GM18502 (cell line): ENCODE data around the gene TEDC2.
"Not testable (repeated sequence)": the region's sequence is repeated elsewhere in the genome, so short reads cannot be mapped to it uniquely, and the experiment has no call there.

Source experiments
- ATAC-seq: cut with Tn5 transposase; IDR thresholded peaks from one replicate; pipeline ENCODE4 v1.9.1; 2021; ENCODE audit warnings: mild to moderate bottlenecking; ENCODE audit not compliant: unreplicated experiment, poor library complexity

Gene TEDC2

GRCh38 chr16:2474877-2475412 lies 15.0 kb downstream of the TEDC2 start, which contains the start of gene TBC1D24:
Gene TBC1D24, plus strand, starts transcription at chr16:2475127. Its CDS starts 21,022 bp downstream, at chr16:2496149.
- ATAC-seq, result peak; percentile 55

DNA sequence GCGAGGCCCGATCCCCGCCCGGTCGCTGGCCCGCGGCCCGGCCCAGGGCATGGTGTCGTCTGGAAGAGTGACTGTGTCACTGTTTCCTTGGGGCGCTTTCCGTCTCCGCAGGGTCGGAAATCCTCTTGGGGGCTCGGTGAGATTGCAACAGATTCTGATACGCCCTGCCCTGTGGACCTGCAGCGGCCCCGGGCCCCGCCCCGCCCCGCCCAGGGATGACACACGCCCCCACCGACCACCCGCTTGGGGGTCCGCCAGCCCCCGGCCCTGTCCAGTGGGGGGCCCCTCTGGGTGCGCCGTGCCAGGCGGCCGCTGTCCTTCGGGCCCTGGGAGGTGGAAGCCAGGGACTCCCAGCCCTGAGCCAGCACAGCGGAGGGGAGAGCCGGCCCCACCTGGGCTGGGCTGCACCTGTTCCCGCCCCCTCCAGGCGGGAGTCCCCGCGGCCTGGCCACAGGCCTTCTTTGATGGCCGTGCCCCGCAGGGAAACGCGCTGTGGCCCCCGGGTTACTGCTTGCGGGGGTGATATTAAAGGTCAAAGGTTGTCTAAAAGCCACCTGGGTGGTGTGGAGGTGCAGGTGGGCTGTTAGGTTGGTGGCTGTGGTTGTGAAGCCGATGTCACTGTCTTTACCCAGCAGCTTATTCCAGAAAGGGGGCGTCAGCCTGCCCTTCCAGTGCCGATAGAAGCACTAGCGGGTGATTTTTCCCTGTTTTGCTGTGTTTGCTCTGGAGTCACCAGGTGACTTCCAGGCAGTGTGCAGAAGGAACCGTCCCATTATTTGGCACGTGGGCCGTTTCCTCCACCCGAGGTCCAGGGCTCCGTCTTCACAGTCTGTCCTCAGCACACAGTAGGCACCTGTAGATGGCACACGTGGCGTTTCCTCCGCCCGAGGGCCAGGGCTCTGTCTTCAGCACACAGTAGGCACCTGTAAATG lies 15.8 kb downstream of the TEDC2 start:
- ATAC-seq, result peak; percentile 23

DNA sequence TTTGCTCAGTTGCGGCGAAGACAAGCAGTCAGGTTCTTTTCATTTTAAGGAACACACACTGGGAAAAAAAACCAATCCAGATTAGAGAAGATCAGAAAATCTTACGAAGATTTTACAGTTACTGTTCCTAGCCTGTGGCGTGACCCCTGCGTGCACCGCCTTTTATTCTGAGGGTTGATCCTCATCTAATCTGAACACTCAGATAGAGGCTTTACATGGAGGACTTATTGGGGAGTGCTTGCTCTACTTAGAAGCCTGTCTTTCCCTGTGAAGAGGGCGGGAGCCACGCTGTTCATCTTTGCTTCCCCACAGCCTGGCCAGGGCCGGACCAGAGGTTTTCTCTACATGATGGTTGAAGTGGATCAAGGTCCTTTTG lies 16.4 kb downstream of the TEDC2 start:
- ATAC-seq, result no peak

DNA sequence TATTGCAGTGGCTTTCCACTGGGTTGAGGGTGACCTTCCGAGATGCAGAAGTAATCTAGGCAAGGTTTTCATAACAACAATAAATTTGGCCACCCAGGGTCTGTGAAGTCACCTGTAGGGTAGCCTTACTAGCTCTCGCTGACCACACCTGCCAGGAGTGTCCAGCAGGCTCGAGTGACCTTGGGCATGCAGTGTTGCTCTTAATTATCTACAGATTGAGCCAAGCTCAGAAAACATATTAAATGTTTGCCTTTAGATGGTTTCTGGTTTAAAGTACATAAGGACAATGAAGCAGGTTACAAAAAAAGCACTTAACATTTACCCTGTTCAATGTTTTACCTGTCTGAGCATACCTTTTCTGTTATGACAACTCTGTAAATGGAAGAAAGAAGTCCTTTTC lies 16.8 kb downstream of the TEDC2 start:
- no peak for ATAC-seq

GRCh38 chr16:2477327-2477726 lies 17.4 kb downstream of the TEDC2 start:
- ATAC-seq, result no peak

- no peak for ATAC-seq
These were observed 18.4 kb downstream of the TEDC2 start for GRCh38 chr16:2478279-2478678.

DNA sequence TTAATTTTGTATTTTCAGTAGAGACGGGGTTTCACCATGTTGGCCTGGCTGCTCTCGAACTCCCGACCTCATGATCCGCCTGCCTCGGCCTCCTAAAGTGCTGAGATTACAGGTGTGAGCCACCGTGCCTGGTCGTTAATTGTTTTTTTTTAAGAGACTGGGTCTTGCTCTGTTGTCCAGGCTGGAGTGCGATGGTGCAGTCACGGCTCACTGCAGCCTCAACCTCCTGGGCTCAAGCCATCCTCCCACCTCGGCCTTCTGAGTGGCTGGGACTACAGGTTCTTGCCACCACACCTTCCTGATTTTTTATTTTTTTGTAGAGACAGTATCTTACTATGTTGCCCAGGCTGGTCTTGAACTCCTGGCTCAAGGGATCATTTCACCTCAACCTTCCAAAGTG lies 20.1 kb downstream of the TEDC2 start:
- ATAC-seq, result not testable (repeated sequence)

DNA sequence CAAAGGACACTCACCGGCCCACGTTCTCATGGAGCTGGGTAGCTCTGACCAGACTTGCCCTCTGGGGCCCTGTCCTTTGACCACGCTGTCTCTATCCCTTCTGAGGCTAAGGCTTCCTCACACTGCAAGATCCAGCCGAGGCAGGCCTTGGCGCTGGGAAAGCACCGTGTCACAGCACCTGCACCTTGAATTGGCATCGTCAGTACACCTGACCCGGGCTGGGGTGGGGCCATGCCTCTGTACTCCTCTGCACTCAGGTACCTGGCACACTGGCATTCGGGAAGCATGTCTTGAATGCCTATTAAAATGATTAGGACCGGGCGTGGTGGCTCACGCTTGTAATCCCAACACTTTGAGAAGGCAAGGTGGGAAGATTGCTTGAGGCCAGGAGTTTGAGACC lies 21.0 kb downstream of the TEDC2 start:
- ATAC-seq, result no peak

- ATAC-seq, result no peak
These were observed 21.8 kb downstream of the TEDC2 start for GRCh38 chr16:2481676-2482075.

DNA sequence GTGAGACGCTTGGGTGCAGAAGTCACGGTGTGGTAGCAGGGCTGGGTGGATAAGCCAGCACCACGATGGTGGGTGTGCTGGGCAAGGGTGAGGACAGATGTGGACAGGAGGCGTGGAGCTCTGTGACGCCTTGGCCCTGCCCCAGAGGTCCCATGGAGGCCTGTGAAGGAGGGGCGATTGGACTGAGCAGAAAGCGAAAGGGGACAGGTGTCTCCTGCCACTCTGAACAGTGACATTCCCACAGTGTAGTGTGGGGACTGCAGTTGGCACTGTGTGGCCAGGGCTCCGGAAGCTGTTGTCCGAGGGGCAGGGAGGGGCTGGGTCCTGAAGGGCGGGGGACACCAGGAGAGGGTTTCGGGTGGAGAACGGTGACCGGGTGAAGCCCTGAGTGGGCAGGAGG lies 22.3 kb downstream of the TEDC2 start:
- ATAC-seq, result no peak

DNA sequence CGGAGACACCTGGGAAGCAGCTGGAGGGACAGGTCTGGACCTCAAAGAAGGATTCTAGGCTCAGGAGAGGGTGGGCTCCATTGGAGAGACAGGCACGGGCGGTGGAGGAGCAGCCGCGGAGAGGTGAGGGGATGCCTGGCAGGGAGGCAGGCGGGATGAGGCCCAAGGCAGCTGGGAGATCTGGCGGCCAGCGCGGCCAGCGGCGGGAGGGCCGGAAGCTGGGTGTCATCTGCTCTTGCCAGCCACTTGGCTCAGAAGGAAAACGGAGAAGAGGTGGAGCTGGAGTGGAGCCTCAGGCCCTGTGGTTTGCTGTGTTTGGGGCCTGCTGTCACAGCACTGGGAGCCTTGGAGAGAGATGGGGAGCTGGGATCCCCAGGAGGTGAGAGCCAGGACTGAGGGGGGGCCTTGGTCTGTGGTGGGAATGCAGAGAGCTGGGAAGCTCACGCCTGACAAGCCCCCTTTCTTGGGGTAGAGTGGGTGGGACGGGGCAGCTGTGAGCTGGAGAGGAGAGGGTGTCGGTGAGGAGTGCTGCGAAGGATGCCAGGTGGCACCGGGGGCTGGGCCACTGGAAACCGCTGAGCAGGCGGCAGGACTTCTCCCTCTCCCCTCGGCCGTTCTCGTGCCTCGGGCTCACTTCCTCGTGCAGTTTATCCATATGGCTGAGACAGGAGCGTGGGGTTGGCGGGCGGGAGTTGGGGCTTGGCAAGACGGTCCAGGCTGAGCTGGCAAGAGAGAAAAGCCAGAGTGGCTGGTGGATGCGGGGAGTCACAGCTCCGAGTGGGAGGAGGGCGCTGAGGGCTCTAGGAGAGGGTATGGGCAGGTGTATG lies 23.0 kb downstream of the TEDC2 start:
- no peak for ATAC-seq

GRCh38 chr16:2483939-2484897 lies 24.3 kb downstream of the TEDC2 start:
- no peak for ATAC-seq

GRCh38 chr16:2484898-2485508 lies 25.1 kb downstream of the TEDC2 start:
- ATAC-seq, result no peak

- no peak for ATAC-seq
These were observed 26.1 kb downstream of the TEDC2 start for GRCh38 chr16:2485811-2486507.

- peak; percentile 71 for ATAC-seq
These were observed 27.0 kb downstream of the TEDC2 start for GRCh38 chr16:2486645-2487516.

GRCh38 chr16:2487517-2487842 lies 27.6 kb downstream of the TEDC2 start:
- no peak for ATAC-seq

- ATAC-seq, result no peak
These were observed 28.1 kb downstream of the TEDC2 start for GRCh38 chr16:2487903-2488531.

DNA sequence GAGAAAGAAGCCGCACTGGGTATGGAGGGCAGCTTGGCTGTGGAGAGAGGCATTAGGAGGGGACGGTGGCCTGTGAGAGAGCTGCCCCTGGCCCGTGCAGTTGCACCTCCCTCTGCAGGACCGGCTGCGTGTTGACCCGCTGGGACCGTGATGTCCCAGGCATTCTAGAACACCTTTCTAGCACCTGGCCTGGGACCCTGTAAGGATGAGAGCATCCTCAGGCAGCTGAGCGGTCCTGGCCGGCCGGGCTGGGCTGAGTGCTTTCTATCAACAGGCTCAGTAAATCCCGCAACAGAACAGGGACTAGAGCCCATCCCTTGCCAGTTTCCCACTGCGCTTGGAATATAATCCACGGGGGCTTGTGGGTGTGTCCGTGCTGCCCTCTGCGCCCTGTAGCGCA lies 29.7 kb downstream of the TEDC2 start:
- ATAC-seq, result no peak
